ENCODE data around the gene TBC1D9B.

TBC1D9B gene

GRCh38 chr5:179862296-179862695 is 45.4 kb downstream of the TBC1D9B start:
- no peak for DNase-seq (ENCODE audit: low spot score)
- no peak for TF ChIP-seq CTCF (IDR thresholded peaks at IDR 0.05; ENCODE audit: extremely low read depth, missing control alignments)

GRCh38 chr5:179860301-179860700 is 47.4 kb downstream of the TBC1D9B start:
- TF ChIP-seq CTCF (IDR thresholded peaks at IDR 0.05; ENCODE audit: extremely low read depth, missing control alignments): no peak
- DNase-seq (ENCODE audit: low spot score): no peak

- DNase-seq (ENCODE audit: low spot score): peak; percentile 98
These were observed 48.9 kb downstream of the TBC1D9B start, which contains the start of gene MRNIP for GRCh38 chr5:179858586-179859427. MRNIP (minus strand) TSS chr5:179858817; CDS start chr5:179858796, 21 bp downstream.

GRCh38 chr5:179858241-179858585 is 49.5 kb downstream of the TBC1D9B start:
- peak; percentile 73 for DNase-seq (ENCODE audit: low spot score)
- no peak for TF ChIP-seq CTCF (IDR thresholded peaks at IDR 0.05; ENCODE audit: extremely low read depth, missing control alignments)

More at GRCh38 chr5:179858586-179859427, 48.9 kb downstream of the TBC1D9B start, which contains the start of gene MRNIP:
- TF ChIP-seq CTCF (IDR thresholded peaks at IDR 0.05; ENCODE audit: extremely low read depth, missing control alignments): peak; percentile 1

GRCh38 chr5:179854356-179854755 is 53.3 kb downstream of the TBC1D9B start:
- TF ChIP-seq CTCF (IDR thresholded peaks at IDR 0.05; ENCODE audit: extremely low read depth, missing control alignments): no peak
- no peak for DNase-seq (ENCODE audit: low spot score)

- TF ChIP-seq CTCF (IDR thresholded peaks at IDR 0.05; ENCODE audit: extremely low read depth, missing control alignments): no peak
- DNase-seq (ENCODE audit: low spot score): peak; percentile 60
These were observed 54.6 kb downstream of the TBC1D9B start for GRCh38 chr5:179852993-179853547.

- no peak for DNase-seq (ENCODE audit: low spot score)
- no peak for TF ChIP-seq CTCF (IDR thresholded peaks at IDR 0.05; ENCODE audit: extremely low read depth, missing control alignments)
These were observed 66.1 kb downstream of the TBC1D9B start for GRCh38 chr5:179841621-179842020.

All from GM20000 (cell line).